NCI-H128 (cell line): Measurements from ENCODE around the gene FCAMR.

Experiments
- DNase-seq: peaks from one replicate; lab custom pipeline; 2025; ENCODE audit not compliant: unreplicated experiment; lab: John Stamatoyannopoulos, UW

The FCAMR gene, protein sequence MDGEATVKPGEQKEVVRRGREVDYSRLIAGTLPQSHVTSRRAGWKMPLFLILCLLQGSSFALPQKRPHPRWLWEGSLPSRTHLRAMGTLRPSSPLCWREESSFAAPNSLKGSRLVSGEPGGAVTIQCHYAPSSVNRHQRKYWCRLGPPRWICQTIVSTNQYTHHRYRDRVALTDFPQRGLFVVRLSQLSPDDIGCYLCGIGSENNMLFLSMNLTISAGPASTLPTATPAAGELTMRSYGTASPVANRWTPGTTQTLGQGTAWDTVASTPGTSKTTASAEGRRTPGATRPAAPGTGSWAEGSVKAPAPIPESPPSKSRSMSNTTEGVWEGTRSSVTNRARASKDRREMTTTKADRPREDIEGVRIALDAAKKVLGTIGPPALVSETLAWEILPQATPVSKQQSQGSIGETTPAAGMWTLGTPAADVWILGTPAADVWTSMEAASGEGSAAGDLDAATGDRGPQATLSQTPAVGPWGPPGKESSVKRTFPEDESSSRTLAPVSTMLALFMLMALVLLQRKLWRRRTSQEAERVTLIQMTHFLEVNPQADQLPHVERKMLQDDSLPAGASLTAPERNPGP

DNA sequence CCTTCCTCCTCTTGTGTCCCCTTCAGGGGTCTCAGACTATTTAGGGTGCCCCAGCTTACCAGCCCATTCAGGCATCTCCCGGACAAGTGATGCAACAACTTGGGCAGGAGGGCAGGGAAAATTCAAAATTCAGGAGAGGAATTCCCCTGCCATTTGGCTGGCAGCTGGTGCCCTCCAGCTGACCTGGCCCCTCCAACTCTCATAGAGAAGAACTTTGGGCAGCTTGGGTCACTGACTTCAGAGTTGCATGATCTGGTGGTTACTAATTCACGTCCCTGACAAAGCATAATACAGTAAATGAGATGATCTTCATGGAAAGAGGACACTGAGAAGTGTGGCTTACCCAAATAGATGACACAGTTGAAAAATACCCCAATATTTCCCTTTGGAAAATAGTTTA, at the start of gene FCAMR:
FCAMR (minus strand) TSS at position 15 of the 400 bp plus-strand sequence. CDS start 335 bp downstream, outside the sequence.
- no peak for DNase-seq

DNA sequence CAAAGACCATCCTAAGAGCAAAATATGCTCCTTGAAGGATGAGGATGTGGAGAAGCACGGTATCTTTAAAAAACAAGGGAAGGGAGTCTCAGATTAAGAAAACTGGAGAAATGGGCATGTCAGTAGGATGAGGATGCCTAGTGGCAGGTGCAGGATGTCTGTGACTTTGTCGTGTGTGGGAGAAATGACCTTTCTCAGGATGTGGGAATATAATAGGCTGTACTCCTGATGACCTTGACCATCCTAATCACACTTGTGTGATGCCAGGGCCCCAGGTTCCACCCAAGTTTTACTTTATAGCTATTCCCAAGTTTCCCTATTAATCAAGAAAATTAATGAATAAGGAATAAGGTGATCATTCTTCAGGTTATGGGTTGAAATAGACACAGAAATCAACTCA, 49.4 kb upstream of the FCAMR start:
- DNase-seq: no peak

DNA sequence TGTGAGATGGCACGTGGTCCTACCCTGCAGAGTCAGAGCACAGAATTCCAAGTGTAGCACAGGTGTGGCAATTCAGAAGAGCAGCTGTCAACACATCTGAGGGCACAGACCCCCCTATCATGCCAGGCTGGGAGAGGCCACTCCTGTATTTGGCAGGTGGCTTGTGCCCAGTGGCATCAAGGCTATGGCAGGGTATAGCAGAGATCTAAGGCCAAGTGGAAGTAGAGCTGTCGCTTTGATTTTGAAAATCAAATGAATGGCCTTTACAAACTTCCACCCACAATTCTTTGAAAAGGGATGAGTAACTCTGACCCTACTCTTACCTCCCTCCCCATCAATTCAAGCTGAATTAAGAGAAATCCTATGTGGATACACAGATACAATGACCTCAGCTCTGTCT, 48.9 kb upstream of the FCAMR start:
- no peak for DNase-seq

DNA sequence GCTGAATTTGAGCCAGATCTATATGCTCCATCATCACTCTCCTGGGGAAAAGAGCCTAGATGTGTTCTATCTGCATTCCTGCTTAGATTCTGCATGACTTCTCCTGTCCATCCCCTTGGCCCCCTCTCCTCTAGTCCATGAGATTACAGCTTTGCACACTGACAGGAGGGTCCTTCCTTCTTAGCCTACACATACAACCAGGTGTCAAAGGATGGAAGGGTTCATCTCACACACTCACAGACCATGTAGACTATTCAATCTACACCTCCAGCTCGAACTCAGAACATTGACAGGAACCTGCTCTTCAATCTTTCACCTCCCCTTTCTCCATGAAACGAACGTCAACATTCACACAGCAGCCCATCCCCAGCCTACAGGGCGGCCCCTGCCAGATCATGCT, 48.4 kb upstream of the FCAMR start:
- no peak for DNase-seq

DNA sequence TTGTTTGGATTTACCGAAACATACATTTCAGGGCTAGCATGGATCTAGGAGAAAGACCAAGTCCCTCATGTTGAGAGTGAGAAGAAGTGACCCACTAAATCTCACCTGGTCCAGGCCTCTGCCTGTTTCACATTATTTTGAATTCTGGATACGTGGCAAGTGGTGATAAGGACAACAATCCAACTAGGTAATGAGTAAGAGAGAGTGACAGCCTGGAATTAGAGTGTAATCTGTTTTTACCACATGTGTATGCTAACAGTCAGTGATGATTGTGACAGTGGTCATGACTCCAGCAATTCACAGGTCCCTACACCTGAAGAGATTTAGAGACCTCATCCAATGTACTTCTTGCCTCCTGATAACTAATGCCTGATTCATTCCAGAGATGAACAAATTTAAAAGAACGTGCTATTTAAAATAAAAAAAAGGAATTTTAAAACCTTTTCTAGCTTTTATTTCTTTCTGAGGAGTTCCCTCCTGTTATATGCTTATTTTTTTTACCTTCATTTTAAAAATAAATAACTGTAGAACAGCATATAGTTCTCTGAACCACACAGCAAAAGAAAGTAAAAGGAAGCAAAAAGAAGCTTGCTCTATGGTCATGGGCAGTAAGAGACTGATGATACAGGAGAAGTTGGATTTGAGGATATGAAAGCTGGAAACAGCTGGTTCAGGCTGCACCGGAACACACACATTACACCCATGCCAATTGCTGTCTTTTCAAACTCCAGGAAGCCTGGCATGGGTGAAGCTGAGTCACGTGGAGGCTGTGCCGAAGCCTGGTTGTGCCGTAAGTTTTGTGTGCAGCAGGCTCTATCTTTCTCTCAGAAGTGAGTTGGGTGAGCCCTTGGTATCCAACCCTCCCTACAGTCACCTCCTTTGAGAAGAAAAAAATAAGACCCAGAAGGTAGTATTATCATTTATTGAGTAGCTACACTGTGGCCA, 47.6 kb upstream of the FCAMR start:
- no peak for DNase-seq

DNA sequence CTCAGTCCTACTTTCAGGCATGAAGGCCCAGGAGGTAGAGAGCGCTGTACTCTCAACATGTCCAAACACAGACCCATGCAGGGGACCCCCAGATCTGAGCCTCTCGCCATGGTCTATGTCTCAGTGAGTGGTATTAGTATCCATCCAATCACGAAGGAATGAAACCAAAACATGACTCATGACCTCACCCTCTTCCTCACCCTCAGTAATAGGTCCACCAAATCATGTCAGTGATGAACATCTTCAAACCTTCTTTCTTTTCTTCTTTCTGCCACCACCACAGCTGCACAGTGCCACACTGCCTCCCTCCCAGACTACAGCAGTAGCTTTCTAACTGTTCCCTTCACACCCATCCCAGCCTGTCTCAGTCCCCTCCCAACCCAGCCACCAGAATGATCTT, 45.5 kb upstream of the FCAMR start:
- no peak for DNase-seq

DNA sequence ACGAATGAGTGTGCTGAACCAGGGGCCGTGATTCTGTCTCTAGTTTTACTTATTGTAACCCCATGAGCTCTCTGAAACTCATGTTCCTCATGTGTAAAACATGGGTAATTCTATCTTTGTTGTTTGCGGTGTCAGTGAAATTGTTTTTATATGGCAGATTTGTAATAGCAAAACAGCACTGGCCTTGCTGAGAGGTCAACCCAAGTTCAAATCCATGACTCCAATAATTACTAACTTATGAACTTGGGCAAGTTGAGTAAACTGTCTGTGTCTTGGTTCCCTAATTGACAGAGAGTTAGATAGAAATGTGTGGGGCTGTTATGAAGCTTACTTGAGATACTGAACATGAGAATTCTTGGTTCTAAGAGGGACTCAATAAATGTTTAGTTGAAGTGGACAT, 44.5 kb upstream of the FCAMR start:
- DNase-seq: no peak

DNA sequence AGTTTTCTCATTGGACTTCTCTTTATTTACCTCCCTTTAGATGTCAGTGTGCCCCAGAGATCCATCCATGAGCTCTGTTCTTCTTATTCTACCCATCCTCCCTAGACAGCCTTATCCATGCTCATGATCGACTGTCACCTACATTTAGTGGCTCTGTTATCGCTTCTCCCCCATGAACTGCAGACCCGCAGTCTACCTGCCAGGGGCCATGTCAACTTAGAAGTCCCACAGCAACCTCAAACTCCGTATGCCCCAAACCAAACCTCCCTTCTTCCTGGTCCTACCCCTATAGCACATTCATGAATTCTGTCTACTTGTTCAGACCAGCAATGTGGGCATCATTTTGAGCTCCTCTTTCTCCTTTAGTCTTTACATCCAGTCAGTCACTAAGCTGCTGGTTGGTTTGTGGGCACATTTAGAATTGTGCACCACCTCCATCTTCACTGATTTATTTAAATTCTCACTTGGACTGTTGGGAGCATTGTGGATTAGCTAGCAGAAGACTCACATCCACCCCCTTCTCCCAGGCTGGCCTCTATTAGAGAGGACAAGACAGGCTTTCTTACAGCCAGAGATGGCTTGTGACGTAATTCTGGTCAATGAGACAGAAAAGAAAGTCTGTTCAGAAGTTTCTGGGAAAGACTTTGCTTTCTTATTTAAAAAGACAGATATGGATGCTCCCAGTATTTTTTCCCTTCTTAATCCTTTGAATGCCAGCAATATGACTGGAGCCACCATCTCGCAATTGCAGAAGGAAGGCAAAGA, 43.2 kb upstream of the FCAMR start:
- no peak for DNase-seq

DNA sequence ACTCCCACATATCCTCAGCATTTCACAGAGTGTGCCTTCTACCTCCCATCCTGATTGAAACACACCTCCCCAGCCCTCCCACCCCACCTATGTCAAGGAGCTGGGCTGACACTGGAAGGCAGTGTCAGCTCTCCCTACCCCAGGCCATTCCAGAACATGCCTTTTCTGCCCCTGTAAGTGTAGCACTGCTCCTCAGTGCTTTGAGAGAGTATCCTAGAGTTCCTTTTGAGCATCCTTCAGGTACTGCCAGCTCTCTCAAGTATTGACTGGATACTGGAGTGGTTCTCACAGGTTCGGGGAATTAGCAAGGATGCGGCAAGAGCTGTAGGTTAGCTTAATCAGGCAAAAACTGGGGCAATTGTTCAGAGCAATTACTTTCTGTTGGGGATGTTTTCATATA, 40.5 kb upstream of the FCAMR start:
- DNase-seq: no peak

DNA sequence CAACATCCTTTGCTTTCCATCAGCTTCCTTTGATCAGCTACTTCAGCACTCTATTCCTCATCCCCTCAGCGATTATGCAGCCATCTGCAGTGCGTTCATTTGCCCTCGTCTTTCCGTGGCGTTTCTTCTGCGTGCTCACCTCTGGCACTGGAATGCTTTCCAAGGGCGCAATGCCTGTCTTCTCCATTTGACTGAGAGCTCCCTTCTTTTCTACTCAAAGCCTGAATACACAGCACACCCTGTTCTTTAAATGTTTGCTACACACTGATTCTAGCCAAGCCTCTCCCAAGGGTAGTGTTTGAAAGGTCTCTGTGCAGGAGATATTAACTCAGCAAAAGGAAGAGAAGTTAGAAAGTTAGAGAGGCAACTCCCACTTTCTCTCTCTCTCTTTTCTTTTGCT, 39.7 kb upstream of the FCAMR start:
- no peak for DNase-seq

DNA sequence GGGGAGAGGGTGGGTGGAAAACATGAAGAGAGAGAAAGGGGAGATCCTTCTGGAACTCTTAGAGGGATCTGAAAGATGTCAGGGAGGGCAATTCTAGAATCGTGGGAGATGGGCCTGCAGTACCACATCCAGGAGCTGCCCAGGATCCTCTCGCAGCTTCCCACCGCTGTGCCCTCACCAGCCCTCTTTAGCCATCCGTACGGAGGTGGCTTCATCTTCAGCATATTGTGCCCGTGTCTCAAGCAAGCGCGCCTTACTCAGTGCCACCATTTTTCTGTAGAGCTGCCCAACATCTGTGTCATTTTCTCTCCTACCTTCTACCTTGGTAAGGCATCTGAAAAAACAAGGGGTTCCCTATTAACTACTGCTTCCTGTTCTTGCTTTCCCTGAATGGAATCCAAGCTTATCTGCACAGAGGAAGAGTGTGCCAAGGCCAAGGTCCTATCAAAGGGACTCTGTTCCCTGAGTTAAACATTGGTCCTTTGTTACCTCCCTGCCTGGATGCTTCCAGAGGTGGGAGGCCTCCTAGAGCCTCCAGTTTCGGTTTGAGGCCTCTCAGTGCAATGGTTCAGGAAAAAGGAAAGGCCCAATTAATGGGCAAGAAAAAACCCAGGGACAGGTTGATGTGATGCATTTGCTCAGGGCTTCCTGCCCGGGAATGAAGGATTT, 39.1 kb upstream of the FCAMR start:
- no peak for DNase-seq

DNA sequence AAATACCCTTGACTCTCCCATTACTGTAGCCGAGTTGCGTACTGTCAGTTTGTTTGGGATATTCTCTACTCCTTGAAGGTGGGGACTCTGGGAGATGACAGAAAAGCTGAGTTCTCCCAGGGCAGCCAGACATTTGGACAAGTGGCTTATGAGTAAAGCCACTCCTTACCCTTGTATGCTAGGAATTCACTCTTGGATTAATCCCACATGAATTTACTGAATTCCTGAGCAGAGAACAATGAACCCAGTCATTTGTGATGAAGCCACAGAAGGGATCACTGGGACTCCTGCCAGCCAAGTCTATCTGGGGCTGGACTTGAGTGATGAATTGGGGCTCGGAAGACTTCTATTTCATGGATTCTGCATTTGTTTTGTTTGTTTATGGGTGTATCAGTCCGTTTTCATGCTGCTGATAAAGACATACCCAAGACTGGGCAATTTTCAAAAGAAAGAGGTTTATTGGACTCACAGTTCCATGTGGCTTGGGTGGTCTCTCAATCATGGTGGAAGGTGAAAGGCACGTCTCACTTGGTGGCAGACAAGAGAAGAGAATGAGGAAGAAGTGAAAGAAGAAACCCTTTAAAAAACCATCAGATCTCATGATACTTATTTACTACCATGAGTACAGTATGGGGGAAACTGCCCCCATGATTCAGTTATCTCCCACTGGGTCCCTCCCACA, 37.2 kb upstream of the FCAMR start:
- no peak for DNase-seq

DNA sequence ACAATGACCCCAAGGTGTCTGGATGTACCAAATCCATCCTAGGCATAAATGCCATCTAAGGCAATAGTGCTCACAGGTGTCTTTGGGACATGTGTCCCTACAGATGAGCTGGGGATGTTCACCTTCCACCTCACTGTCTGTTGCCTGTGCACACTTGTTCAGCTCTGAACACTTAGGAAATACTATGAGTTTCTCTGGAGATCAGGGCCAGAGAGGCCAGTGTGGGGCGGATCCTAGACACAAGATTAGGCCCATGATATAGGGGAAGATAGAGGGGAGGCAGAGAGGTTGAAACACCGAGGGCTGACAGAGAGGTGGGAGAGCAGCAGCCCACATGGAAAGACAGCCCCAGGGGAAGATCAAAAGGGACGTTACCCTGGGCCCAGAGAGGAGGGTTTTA, 36.7 kb upstream of the FCAMR start:
- DNase-seq: no peak

DNA sequence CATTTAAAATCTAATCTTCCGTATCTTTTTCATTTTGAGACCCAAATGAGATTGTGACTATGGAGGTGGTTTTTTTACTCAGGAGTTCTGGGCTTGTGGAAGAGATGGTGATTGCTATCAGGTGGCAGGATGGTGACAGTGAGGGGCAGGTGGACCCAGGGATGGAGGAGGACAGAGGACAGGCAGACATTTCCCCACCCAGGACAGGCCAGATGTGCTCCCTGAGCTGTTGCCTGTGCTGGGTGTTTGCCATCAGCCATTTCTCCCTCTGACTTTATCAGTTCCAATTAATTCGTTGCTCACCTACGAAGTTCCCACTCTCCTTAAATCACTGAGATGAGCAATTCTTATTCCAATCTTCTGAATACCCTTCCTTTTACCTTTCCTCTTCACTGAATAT, 35.8 kb upstream of the FCAMR start:
- no peak for DNase-seq

DNA sequence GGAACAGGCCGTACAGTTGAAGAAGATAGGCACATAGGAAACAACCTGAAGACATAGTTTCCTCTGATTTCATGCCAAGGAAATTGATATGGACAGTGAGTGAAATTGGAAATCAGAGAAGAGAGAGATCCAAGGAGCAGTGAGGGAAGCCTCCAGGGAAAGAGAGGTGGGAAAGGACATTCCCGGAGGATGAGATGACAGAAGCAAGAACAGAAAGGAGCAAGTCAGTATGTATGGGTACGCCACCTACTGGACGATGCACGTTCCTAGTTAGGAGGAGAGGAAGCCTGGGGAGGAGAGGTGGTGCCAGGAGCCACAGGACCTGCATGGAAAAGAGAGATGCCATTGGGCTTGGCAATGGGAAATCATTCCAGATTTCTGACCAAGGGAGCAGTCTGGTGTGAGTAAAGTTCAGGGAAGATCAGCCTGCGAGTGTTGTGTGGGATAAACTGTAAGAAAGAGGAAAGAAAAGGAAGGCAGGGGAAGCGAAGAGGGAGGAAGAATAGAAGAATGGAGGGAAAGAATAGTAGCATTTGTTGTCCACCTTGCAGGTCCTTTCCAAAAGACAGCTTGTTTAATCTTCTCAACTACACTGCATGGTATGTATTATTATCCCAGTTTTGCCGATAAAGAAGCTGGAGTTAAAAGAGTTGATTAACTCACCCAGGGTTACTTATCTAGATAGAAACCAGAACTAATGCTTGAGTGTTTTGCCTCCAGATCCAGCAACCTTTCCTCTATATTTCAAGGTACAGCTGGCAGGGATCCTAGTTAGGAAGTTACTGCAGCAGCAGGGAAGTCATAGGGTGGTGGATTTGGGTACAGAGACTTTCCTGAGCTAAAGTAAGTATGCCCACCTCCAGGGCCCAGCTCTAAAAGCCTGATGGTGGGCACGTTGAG, 34.9 kb upstream of the FCAMR start:
- no peak for DNase-seq

DNA sequence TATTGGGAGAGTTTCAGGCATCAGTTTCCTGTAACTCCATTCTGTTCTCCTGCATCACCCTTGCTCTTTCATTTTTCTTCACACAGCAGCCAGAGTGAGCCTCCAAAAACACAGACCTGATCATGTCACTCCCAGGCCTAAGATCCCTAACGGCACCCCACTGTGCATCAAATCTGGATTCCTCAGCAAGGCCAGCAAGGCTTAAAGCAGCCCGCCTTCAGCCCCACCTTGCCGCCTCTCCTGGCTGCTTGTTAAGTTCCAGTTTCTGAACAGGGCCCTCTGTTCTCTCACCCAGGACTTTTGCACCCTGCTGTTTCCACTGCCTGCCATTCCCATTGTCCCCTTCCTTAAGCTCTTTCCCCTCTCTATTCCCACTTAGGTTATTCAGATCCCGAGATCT, 33.0 kb upstream of the FCAMR start:
- DNase-seq: no peak

DNA sequence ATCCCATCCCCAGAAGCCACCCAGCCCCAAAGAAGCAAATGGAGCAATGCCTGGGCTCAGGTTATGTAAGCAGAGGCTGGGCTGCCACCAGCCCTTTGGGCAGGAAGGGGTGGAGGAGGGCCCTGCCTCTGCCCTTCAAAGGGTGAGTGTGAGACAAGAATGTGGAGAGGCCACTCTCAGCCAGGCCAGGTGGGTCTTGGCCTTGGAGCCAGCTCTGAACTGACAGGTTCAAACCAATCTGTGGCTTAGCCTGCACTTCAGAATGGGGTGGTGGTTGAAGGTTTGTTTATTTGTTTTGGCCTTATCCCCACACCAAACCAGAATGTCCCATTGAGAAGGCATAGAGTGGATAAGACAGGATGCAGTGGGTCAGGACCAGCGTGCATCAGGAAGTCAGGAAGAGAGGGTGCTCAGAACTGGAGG, 32.5 kb upstream of the FCAMR start:
- DNase-seq: no peak

DNA sequence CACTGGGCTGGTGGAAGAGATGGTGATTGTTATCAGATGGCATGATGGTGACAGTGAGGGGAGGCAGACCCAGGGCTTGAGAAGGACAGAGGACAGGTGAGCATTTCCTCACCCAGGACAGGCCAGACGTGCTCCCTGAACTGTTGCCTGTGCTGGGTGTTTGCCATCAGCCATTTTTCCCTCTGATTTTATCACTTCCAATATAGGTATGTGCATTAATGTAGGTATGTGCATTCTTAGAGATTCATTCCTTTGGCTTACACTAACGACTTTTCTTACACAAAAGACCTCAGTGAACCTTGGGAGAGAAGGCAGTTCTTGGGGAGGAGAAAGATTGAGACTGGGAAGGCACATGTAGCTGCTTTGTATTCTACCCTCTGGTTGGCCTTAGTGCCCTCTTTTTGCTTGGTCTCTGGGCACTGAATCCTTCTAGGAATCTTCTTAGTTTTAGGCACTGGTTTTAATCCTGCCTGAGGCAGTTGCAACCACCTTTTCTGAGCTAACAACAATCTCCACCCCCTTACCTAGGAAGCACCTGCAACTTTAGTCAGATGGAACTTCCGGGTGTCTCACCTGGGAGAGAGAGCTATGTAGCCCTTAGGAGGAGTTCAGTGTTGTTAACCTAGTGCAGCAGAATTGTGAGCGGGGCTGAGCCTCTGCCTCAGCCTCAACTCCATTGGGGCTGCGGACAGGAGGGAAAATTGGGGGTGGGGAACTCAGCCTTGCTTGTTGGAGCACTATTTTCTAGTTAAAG, 31.4 kb upstream of the FCAMR start:
- no peak for DNase-seq
